H1 (cell line): ENCODE results near the gene TRIB2. TPM values are rescaled to one million over a fixed set of nuclear protein-coding genes. Genes with fewer than 3 reads are reported as not detected.

Experiments used
- ATF2 ChIP-seq: IDR thresholded peaks from 2 replicates; pipeline ENCODE4 v1.6.1; 2012; ENCODE audit warnings: low read length, inconsistent platforms
- GABPA ChIP-seq: IDR thresholded peaks from 2 replicates; pipeline ENCODE4 v1.6.1; 2011; ENCODE audit warnings: mild to moderate bottlenecking, low read length, moderate library complexity, borderline replicate concordance; ENCODE audit not compliant: insufficient read depth
- GTF2F1 ChIP-seq: IDR thresholded peaks from 2 replicates; pipeline ENCODE4 v1.6.1; 2012; ENCODE audit warnings: low read depth, low read length, improper control_type of control experiment, borderline replicate concordance
- KDM4A ChIP-seq: IDR thresholded peaks from one replicate; pipeline ENCODE4 v1.7.1; 2012; ENCODE audit warnings: low read depth, mild to moderate bottlenecking, moderate library complexity, low read length, inconsistent platforms; ENCODE audit not compliant: severe bottlenecking
- RAD21 ChIP-seq, 2 experiments: IDR thresholded peaks in 1 of 2; conservative IDR thresholded peaks in 1 of 2; 2 replicates each; pipeline ENCODE4 v1.6.1; 2011; ENCODE audit warnings: low read depth in 2 of 2, low read length in 2 of 2, improper control_type of control experiment in 1 of 2, inconsistent platforms in 1 of 2, mild to moderate bottlenecking in 1 of 2, moderate library complexity in 1 of 2
- polyA plus RNA-seq, 7 experiments: library from polyadenylated mRNA; depleted of rRNA in 3 of 7; stranded (reverse) in 5 of 7; unstranded in 2 of 7; fragments of >200 nt in 5 of 7; fragments of 200-250 nt in 2 of 7; gene quantifications; 1 replicate in 5 of 7; 2 replicates in 1 of 7; 4 replicates in 1 of 7; pipeline versions ENCODE4 v1.2.1 to v1.2.3, GENCODE V29; 2011 to 2013; ENCODE audit warnings: missing spikeins in 2 of 7, mixed read lengths in 2 of 7
- total RNA-seq: library from RNA; stranded (reverse); fragmentation: NEBNext Ultra II Directional; extraction: Animal tissue kit (Norgen Biotek cat#: 25700); gene quantifications from 2 replicates; pipeline ENCODE4 v1.2.1, GENCODE V29; 2021

The TRIB2 gene
- total and polyA plus RNA-seq, 2 of the 8 experiments (the other 6 are each of a cell fraction or from before 2014, with no cell fraction given), result 40.8 to 57.0 TPM

- TF ChIP-seq RAD21 (IDR thresholded peaks at IDR 0.05 in 1 of 2, conservative IDR thresholded peaks at IDR 0.05 in 1 of 2; ENCODE audit: low read depth in 2 of 2, low read length in 2 of 2) (no peak), ATF2 (no peak), KDM4A (no peak), GTF2F1 (no peak), GABPA (no peak)
Observed at GRCh38 chr2:12737738-12738485, 21.2 kb downstream of the TRIB2 start (continued).
